Ovary (tissue), 9 donors: ENCODE measurements around the gene RNGTT. TPM values are rescaled to one million over a fixed set of nuclear protein-coding genes. Genes with fewer than 3 reads are reported as not detected.

ENCODE experiments used
- DNase-seq, 5 donors: peaks; one replicate each; pipeline ENCODE4 v3.0.0-alpha.2; 2019 to 2020
- H3K27ac ChIP-seq, 2 donors: fragments of 200-600 bp; one replicate each; pipeline versions ENCODE4 v1.5.1 to v1.8.0; 2019 to 2022
- H3K27me3 ChIP-seq: fragments of 200-600 bp; one replicate; pipeline ENCODE4 v1.8.0; 2022
- H3K36me3 ChIP-seq: fragments of 200-600 bp; sonication (generic); one replicate; pipeline ENCODE4 v1.5.1; 2019
- H3K4me1 ChIP-seq: one replicate; pipeline ENCODE4 v1.8.1; 2013; ENCODE audit warnings: mild to moderate bottlenecking, moderate library complexity; ENCODE audit not compliant: insufficient read depth
- H3K4me3 ChIP-seq: fragments of 200-600 bp; sonication (generic); one replicate; pipeline ENCODE4 v1.5.1; 2017
- H3K9me3 ChIP-seq, 2 donors: fragments of 200-600 bp in 1 of 2; sonication (generic) in 1 of 2; one replicate each; pipeline versions ENCODE4 v1.5.1 to v1.8.1; 2013 to 2019; ENCODE audit warnings: mild to moderate bottlenecking in 1 of 2, moderate library complexity in 1 of 2
- CTCF ChIP-seq, 3 donors: fragments of 450-650 bp in 2 of 3; fragments of 200-600 bp in 1 of 3; IDR thresholded peaks; one replicate each; pipeline versions ENCODE4 v1.5.1 to v1.8.0; 2016 to 2022; ENCODE audit warnings: antibody characterized with exemption in 3 of 3, mild to moderate bottlenecking in 1 of 3
- EP300 ChIP-seq: sonication (generic); formaldehyde crosslinking; IDR thresholded peaks from one replicate; pipeline ENCODE4 v1.6.1; 2017; ENCODE audit warnings: antibody characterized with exemption
- POLR2A ChIP-seq: fragments of 450-650 bp; IDR thresholded peaks from one replicate; pipeline ENCODE4 v1.6.1; 2017; ENCODE audit warnings: antibody characterized with exemption, mild to moderate bottlenecking, moderate library complexity
- WGBS, 3 donors: extraction: QIAGEN DNeasy Blood & Tissue Kit in 1 of 3; methylation state at CpG; one replicate each; pipeline versions ENCODE4 v1.1.5 to v1.1.7; 2013 to 2017; 5-methylcytosine and 5-hydroxymethylcytosine counted together
- intact Hi-C, 4 donors: fragments of 100-400 bp; cut with DNase I; formaldehyde crosslinking; loops; one replicate each; pipeline versions ENCODE4 v1.11.0 to v1.15.1; 2022 to 2023
- polyA plus RNA-seq, 2 donors: library from polyadenylated mRNA; stranded (reverse); fragments of 200-250 nt in 1 of 2; fragments of 350-450 nt in 1 of 2; fragmentation: Illumina TruSeq in 1 of 2; extraction: RNeasy Lipid Tissue Mini Kit (QIAGEN cat#74804) in 1 of 2; gene quantifications; one replicate each; pipeline ENCODE4 v1.2.3, GENCODE V29; 2013 to 2014
- total RNA-seq, 7 donors: library from RNA; depleted of rRNA in 2 of 7; stranded (reverse); fragments of >200 nt in 2 of 7; fragmentation: NEBNext Ultra II Directional in 3 of 7; extraction: Animal tissue kit (Norgen Biotek cat#: 25700) in 3 of 7; gene quantifications; one replicate each; pipeline versions ENCODE4 v1.1.0 to v1.2.4, GENCODE V29; 2016 to 2023
- donor health status: DM: no; HTN: no; CAD: no; lungs with moderate emphysema.
- donor health status: DM: no; HTN: no; CAD: no.
- donor health status: Bipolar disorder and iron deficiency.
- donor health status: DM: yes; HTN: yes; CAD: no.
- donor health status: DM: no; HTN: no; CAD: no.
- donor health status: DM: yes; HTN: yes; CAD: no.

RNGTT gene
- total and polyA plus RNA-seq, 9 donors = 3.9 to 17.9 (median 10.5) TPM

GRCh38 chr6:88680654-88681053, 282.8 kb downstream of the RNGTT start:
- no peaks in the 10 kb centered on the region for H3K27me3 ChIP-seq
- no peak for TF ChIP-seq CTCF (IDR thresholded peaks at IDR 0.05)
- TF ChIP-seq EP300 = no peak
- no peak for TF ChIP-seq POLR2A
- H3K4me1 ChIP-seq = no peaks in the 10 kb centered on the region
- H3K36me3 ChIP-seq = no peaks in the 10 kb centered on the region
- WGBS, 3 donors = 88 to 93% (median 89%) methylated on average over 6 of the region's 6 CpGs
- no peaks in the 10 kb centered on the region for H3K9me3 ChIP-seq
- intact Hi-C loops = no loop called here
- DNase-seq = no peak
- no peak overlapping the region for H3K27ac ChIP-seq
- H3K4me3 ChIP-seq = no peak overlapping the region

- DNase-seq = no peak
- H3K4me1 ChIP-seq = no peaks in the 10 kb centered on the region
- intact Hi-C loops = no loop called here
These were observed 283.6 kb downstream of the RNGTT start for GRCh38 chr6:88679841-88680240.

GRCh38 chr6:88677356-88677755, 286.1 kb downstream of the RNGTT start:
- Histone ChIP-seq H3K4me1 (peaks cover 2% of the 10 kb centered on the region), H3K4me3 (no peak overlapping the region), H3K27me3 (no peaks in the 10 kb centered on the region), H3K27ac (no peak overlapping the region), H3K36me3 (no peaks in the 10 kb centered on the region), H3K9me3 (no peaks in the 10 kb centered on the region)
- TF ChIP-seq CTCF (IDR thresholded peaks at IDR 0.05) (no peak), EP300 (no peak), POLR2A (no peak)
- intact Hi-C loops = no loop called here
- DNase-seq = no peak
- WGBS, 3 donors = 82 to 88% (median 85%) methylated on average over 4 of the region's 4 CpGs

More at GRCh38 chr6:88679841-88680240, 283.6 kb downstream of the RNGTT start:
- H3K9me3 ChIP-seq = no peaks in the 10 kb centered on the region
- H3K36me3 ChIP-seq = no peaks in the 10 kb centered on the region
- no peak overlapping the region for H3K27ac ChIP-seq
- no peak for TF ChIP-seq CTCF (IDR thresholded peaks at IDR 0.05)
- TF ChIP-seq EP300 = no peak
- TF ChIP-seq POLR2A = no peak
- no peaks in the 10 kb centered on the region for H3K27me3 ChIP-seq
- WGBS, 3 donors = 79 to 86% (median 80%) methylated on average over 4 of the region's 4 CpGs
- no peak overlapping the region for H3K4me3 ChIP-seq

GRCh38 chr6:88671624-88672023, 291.8 kb downstream of the RNGTT start:
- Histone ChIP-seq H3K36me3 (no peaks in the 10 kb centered on the region), H3K27ac (no peak overlapping the region), H3K4me3 (no peak overlapping the region), H3K9me3 (peaks cover 0 to 5% of the 10 kb centered on the region in 2 donors), H3K4me1 (peaks cover 2% of the 10 kb centered on the region), H3K27me3 (no peaks in the 10 kb centered on the region)
- TF ChIP-seq CTCF (IDR thresholded peaks at IDR 0.05) (no peak), EP300 (no peak), POLR2A (no peak)
- intact Hi-C loops = no loop called here
- no peak for DNase-seq
- 96 to 99% (median 98%) methylated on average over 2 of the region's 2 CpGs for WGBS, 3 donors
